NCI-H1694 (cell line): ENCODE measurements around the gene CIAO2B.

Experiments used
- DNase-seq: peaks from one replicate; lab custom pipeline; 2025; lab: John Stamatoyannopoulos, UW

CIAO2B gene

GRCh38 chr16:66886321-66886720 is 47.9 kb downstream of the CIAO2B start:
- no peak for DNase-seq

GRCh38 chr16:66885491-66885890 is 48.7 kb downstream of the CIAO2B start:
- DNase-seq, result no peak

DNA sequence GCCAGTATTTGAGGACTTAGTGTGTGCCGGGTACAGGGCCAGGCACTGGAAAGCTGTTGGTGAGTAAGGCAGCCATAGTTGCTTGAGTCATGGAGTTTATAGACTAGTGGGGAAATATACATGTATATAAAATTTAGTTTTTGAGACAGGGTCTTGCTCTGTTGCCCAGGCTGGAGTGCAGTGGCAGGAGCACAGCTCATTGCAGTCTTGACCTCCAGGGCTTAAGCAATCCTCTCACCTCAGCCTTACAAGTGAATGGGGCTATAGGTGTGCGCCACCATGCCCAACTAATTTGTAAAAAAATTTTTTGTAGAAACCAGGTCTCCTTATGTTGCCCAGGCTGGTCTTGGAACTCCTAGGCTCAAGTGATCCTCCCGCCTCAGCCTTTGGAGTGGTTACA is 51.5 kb downstream of the CIAO2B start:
- DNase-seq, result no peak
